ENCODE measurements around the gene SGPP1. TPM values are rescaled to one million over a fixed set of nuclear protein-coding genes. Genes with fewer than 3 reads are reported as not detected.
"Not testable (repeated sequence)": the region's sequence is repeated elsewhere in the genome, so short reads cannot be mapped to it uniquely, and the experiment has no call there.

The SGPP1 gene
- total RNA-seq, 1 experiment from 2014 or later: 34.6 TPM

- Histone ChIP-seq H3K36me3 (0 out of 2 replicates have a peak, but pooled peaks cover 4% of the 10 kb centered on the region), H3K4me1 (replicated peaks) (peaks cover 19% of the 10 kb centered on the region), H3K27me3 (replicated peaks) (no peaks in the 10 kb centered on the region), H3K27ac (no peak overlapping the region), H3K9me3 (replicated peaks) (no peaks in the 10 kb centered on the region), H3K4me3 (no peak overlapping the region)
- DNase-seq (ENCODE audit: low read depth in 1 of 2, low spot score in 2 of 2): no peak
Measured at GRCh38 chr14:63676615-63677014, 51.2 kb downstream of the SGPP1 start.

GRCh38 chr14:63673886-63674497, 53.9 kb downstream of the SGPP1 start:
- Histone ChIP-seq H3K36me3 (0 out of 2 replicates have a peak, but pooled peaks cover 4% of the 10 kb centered on the region), H3K4me1 (replicated peaks) (peaks cover 19% of the 10 kb centered on the region), H3K9me3 (replicated peaks) (no peaks in the 10 kb centered on the region), H3K27me3 (replicated peaks) (no peaks in the 10 kb centered on the region), H3K27ac (no peak overlapping the region), H3K4me3 (no peak overlapping the region)
- no peak for DNase-seq (ENCODE audit: low read depth in 1 of 2, low spot score in 2 of 2)

- Histone ChIP-seq H3K9me3 (replicated peaks) (no peaks in the 10 kb centered on the region), H3K4me3 (no peak overlapping the region), H3K36me3 (0 out of 2 replicates have a peak, but pooled peaks cover 4% of the 10 kb centered on the region), H3K27me3 (replicated peaks) (no peaks in the 10 kb centered on the region), H3K4me1 (replicated peaks) (peaks cover 14% of the 10 kb centered on the region), H3K27ac (no peak overlapping the region)
- no peak for DNase-seq (ENCODE audit: low read depth in 1 of 2, low spot score in 2 of 2)
Measured at GRCh38 chr14:63673255-63673654, 54.6 kb downstream of the SGPP1 start.

GRCh38 chr14:63672417-63673180, 55.3 kb downstream of the SGPP1 start:
- Histone ChIP-seq H3K9me3 (replicated peaks) (no peaks in the 10 kb centered on the region), H3K27me3 (replicated peaks) (no peaks in the 10 kb centered on the region), H3K36me3 (0 out of 2 replicates have a peak, but pooled peaks cover 4% of the 10 kb centered on the region), H3K27ac (no peak overlapping the region), H3K4me1 (replicated peaks) (peaks cover 8% of the 10 kb centered on the region), H3K4me3 (no peak overlapping the region)
- no peak for DNase-seq (ENCODE audit: low read depth in 1 of 2, low spot score in 2 of 2)

DNA sequence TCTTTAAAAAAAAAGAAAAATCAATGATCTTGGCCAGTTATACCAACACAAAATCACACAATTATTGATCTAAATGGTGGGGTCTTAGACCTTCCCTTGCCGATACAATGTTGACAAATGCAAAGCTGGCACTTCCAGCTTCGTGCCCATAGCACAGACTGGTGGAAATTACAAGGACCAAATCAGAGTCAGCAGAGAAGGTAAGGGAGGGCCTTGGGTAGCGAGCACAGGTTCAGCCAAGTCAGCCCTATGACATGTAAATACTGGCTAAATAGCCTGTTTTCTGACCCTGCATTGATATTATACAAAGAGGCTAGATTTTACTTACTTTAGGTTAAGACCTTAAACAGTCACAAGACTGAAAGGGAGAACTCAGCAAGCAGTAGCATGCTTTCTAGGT, 55.9 kb downstream of the SGPP1 start:
- Histone ChIP-seq H3K4me1 (replicated peaks) (peaks cover 1% of the 10 kb centered on the region; the same call in 1 of the 2 replicates), H3K27me3 (replicated peaks) (no peaks in the 10 kb centered on the region)

DNA sequence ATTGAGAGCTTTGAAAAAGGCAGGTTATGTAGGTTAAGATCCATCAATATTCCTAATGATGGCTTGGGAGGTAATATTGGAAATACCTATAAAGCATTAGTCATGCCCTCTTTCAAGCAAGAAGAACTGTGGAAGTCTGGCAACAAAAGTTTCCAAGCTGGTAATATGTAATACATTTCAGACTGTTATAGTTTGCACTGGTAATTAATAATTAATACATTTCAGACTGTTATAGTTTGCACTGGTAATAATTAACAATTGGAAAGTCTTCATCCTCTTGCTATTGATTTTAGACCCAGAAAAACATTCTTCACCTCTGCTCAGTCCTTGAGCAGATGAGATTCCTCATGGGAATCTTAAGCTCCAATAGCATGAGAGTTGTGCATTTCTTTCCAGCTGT, 57.2 kb downstream of the SGPP1 start:
- H3K36me3 ChIP-seq: no peaks in the 10 kb centered on the region
- H3K27me3 ChIP-seq (replicated peaks): no peaks in the 10 kb centered on the region
- no peaks in the 10 kb centered on the region for H3K4me1 ChIP-seq (replicated peaks)
- H3K9me3 ChIP-seq (replicated peaks): no peaks in the 10 kb centered on the region
- no peak overlapping the region for H3K27ac ChIP-seq
- H3K4me3 ChIP-seq: no peak overlapping the region
- DNase-seq (ENCODE audit: low read depth in 1 of 2, low spot score in 2 of 2): no peak

More for the DNA sequence above, 55.9 kb downstream of the SGPP1 start:
- Histone ChIP-seq H3K4me3 (no peak overlapping the region), H3K36me3 (0 out of 2 replicates have a peak, but pooled peaks cover 2% of the 10 kb centered on the region), H3K27ac (no peak overlapping the region), H3K9me3 (replicated peaks) (no peaks in the 10 kb centered on the region)
- DNase-seq (ENCODE audit: low read depth in 1 of 2, low spot score in 2 of 2): no peak

GRCh38 chr14:63666335-63666734, 61.5 kb downstream of the SGPP1 start:
- no peak for DNase-seq (ENCODE audit: low read depth in 1 of 2, low spot score in 2 of 2)
- no peaks in the 10 kb centered on the region for H3K9me3 ChIP-seq (replicated peaks)
- H3K27ac ChIP-seq: no peak overlapping the region
- no peak overlapping the region for H3K4me3 ChIP-seq
- no peaks in the 10 kb centered on the region for H3K4me1 ChIP-seq (replicated peaks)
- H3K36me3 ChIP-seq: no peaks in the 10 kb centered on the region
- H3K27me3 ChIP-seq (replicated peaks): no peaks in the 10 kb centered on the region

- no peaks in the 10 kb centered on the region for H3K36me3 ChIP-seq
- no peak for DNase-seq (ENCODE audit: low read depth in 1 of 2, low spot score in 2 of 2)
- H3K27ac ChIP-seq: no peak overlapping the region
- no peaks in the 10 kb centered on the region for H3K27me3 ChIP-seq (replicated peaks)
- no peaks in the 10 kb centered on the region for H3K9me3 ChIP-seq (replicated peaks)
- H3K4me3 ChIP-seq: no peak overlapping the region
- peaks cover 9% of the 10 kb centered on the region for H3K4me1 ChIP-seq (replicated peaks)
Measured at GRCh38 chr14:63663428-63664341, 64.2 kb downstream of the SGPP1 start.

DNA sequence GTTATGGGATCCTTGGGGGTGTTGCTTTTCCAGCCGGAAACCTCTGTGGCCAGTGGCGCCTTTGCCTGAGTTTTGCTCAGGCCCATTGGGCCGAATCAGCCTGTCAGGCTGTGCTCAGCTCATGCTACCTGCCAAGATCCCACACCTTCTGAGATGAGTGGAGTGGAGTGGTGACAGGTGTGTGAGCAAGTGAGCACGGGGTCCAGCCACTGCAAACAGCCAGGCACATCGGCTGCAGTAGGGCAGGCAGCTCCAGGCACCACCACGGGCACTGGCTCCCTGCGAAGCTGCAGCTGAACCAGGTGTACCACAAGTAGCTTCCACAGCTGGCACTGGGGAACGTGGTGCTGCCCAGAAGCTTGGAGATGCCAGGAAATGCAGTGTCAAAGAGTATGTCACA, 65.1 kb downstream of the SGPP1 start:
- no peaks in the 10 kb centered on the region for H3K36me3 ChIP-seq

GRCh38 chr14:63661881-63662280, 66.0 kb downstream of the SGPP1 start:
- DNase-seq (ENCODE audit: low read depth in 1 of 2, low spot score in 2 of 2); H3K4me3 ChIP-seq; H3K27ac ChIP-seq; H3K4me1 ChIP-seq (replicated peaks); H3K36me3 ChIP-seq; H3K9me3 ChIP-seq (replicated peaks); H3K27me3 ChIP-seq (replicated peaks): not testable (repeated sequence)

More for the DNA sequence above, 65.1 kb downstream of the SGPP1 start:
- peaks cover 9% of the 10 kb centered on the region for H3K4me1 ChIP-seq (replicated peaks)
- no peak for DNase-seq (ENCODE audit: low read depth in 1 of 2, low spot score in 2 of 2)
- no peaks in the 10 kb centered on the region for H3K27me3 ChIP-seq (replicated peaks)
- H3K9me3 ChIP-seq (replicated peaks): no peaks in the 10 kb centered on the region
- H3K4me3 ChIP-seq: no peak overlapping the region
- H3K27ac ChIP-seq: no peak overlapping the region

- no peaks in the 10 kb centered on the region for H3K9me3 ChIP-seq (replicated peaks)
- H3K27ac ChIP-seq: no peak overlapping the region
- peak; percentile 63 to 81 for DNase-seq (ENCODE audit: low read depth in 1 of 2, low spot score in 2 of 2)
- H3K4me1 ChIP-seq (replicated peaks): peaks cover 9% of the 10 kb centered on the region
- no peaks in the 10 kb centered on the region for H3K27me3 ChIP-seq (replicated peaks)
- H3K4me3 ChIP-seq: no peak overlapping the region
- no peaks in the 10 kb centered on the region for H3K36me3 ChIP-seq
Measured at GRCh38 chr14:63659726-63660125, 68.1 kb downstream of the SGPP1 start.

DNA sequence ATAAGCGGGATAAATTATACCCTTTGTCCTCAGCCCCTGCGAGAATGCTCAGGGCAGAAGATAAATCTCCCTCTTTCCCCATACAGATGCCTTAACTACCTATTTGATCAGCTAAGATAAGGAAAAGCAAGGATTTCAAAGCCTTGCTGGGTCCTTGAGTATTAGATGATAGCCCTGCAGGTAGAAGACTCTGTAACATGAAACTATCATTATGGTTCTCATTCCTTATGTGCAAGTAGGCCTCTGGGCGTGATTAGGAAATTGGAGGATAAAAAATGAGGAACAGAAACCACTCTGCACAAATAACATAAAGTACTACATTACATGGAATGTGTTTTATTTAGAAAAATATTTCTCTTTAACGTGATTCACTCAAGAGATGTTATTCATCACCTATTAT, 71.7 kb downstream of the SGPP1 start:
- no peak for DNase-seq (ENCODE audit: low read depth in 1 of 2, low spot score in 2 of 2)
- Histone ChIP-seq H3K27ac (no peak overlapping the region), H3K27me3 (replicated peaks) (no peaks in the 10 kb centered on the region), H3K9me3 (replicated peaks) (no peaks in the 10 kb centered on the region), H3K4me3 (no peak overlapping the region), H3K36me3 (no peaks in the 10 kb centered on the region), H3K4me1 (replicated peaks) (peaks cover 9% of the 10 kb centered on the region)

- Histone ChIP-seq H3K27me3 (replicated peaks) (no peaks in the 10 kb centered on the region), H3K4me1 (replicated peaks) (peaks cover 7% of the 10 kb centered on the region), H3K36me3 (no peaks in the 10 kb centered on the region), H3K9me3 (replicated peaks) (no peaks in the 10 kb centered on the region), H3K27ac (no peak overlapping the region), H3K4me3 (no peak overlapping the region)
- no peak for DNase-seq (ENCODE audit: low read depth in 1 of 2, low spot score in 2 of 2)
Measured at GRCh38 chr14:63654936-63655335, 72.9 kb downstream of the SGPP1 start.
